ENCODE results near the gene RBP3. TPM values are rescaled to one million over a fixed set of nuclear protein-coding genes. Genes with fewer than 3 reads are reported as not detected.

Gene RBP3
- total RNA-seq, 2 donors from 2014 or later: not detected

GRCh38 chr10:47370878-47371277 lies 22.7 kb downstream of the RBP3 start:
- no peak for TF ChIP-seq CTCF (conservative IDR thresholded peaks at IDR 0.05)
- H3K36me3 Mint-ChIP-seq (ENCODE audit: low read depth): no peaks in the 10 kb centered on the region
- H3K27me3 Mint-ChIP-seq (ENCODE audit: insufficient read depth): peaks cover 3% of the 10 kb centered on the region
- Histone ChIP-seq H3K9me3 (ENCODE audit: control insufficient read depth, low read length) (no peaks in the 10 kb centered on the region), H3K4me1 (ENCODE audit: control insufficient read depth, insufficient read depth, low read length) (no peaks in the 10 kb centered on the region), H3K9ac (ENCODE audit: extremely low read depth, low read length, poor library complexity, severe bottlenecking) (no peak overlapping the region), H3K27me3 (ENCODE audit: control insufficient read depth, insufficient read depth, low read length, poor library complexity, severe bottlenecking) (no peaks in the 10 kb centered on the region), H3K27ac (ENCODE audit: low read depth, low read length) (no peak overlapping the region), H3K36me3 (ENCODE audit: control insufficient read depth, insufficient read depth, low read length) (no peaks in the 10 kb centered on the region), H3K4me3 (ENCODE audit: low read length) (no peak overlapping the region)
- no peak overlapping the region for H3K4me3 Mint-ChIP-seq
- H3K4me1 Mint-ChIP-seq: no peaks in the 10 kb centered on the region
- WGBS, 2 experiments (ENCODE audit: insufficient coverage in 1 of 2, insufficient read length in 1 of 2): 92 to 94% methylated on average over 7 of the region's 7 CpGs
- peak; percentile 15 for DNase-seq
- no peaks in the 10 kb centered on the region for H3K9me3 Mint-ChIP-seq
- no peak overlapping the region for H3K27ac Mint-ChIP-seq

- Histone ChIP-seq H3K4me1 (ENCODE audit: control insufficient read depth, insufficient read depth, low read length) (no peaks in the 10 kb centered on the region), H3K27me3 (ENCODE audit: control insufficient read depth, insufficient read depth, low read length, poor library complexity, severe bottlenecking) (no peaks in the 10 kb centered on the region), H3K4me3 (ENCODE audit: low read length) (no peak overlapping the region), H3K9me3 (ENCODE audit: control insufficient read depth, low read length) (no peaks in the 10 kb centered on the region), H3K36me3 (ENCODE audit: control insufficient read depth, insufficient read depth, low read length) (no peaks in the 10 kb centered on the region), H3K27ac (ENCODE audit: low read depth, low read length) (no peak overlapping the region), H3K9ac (ENCODE audit: extremely low read depth, low read length, poor library complexity, severe bottlenecking) (no peak overlapping the region)
- Mint-ChIP-seq H3K4me1 (no peaks in the 10 kb centered on the region), H3K27ac (no peak overlapping the region), H3K27me3 (ENCODE audit: insufficient read depth) (no peaks in the 10 kb centered on the region), H3K36me3 (ENCODE audit: low read depth) (no peaks in the 10 kb centered on the region), H3K4me3 (no peak overlapping the region), H3K9me3 (no peaks in the 10 kb centered on the region)
- 85 to 92% methylated on average over 4 to 7 of the region's 7 CpGs for WGBS, 2 experiments (ENCODE audit: insufficient coverage in 1 of 2, insufficient read length in 1 of 2)
- no peak for TF ChIP-seq CTCF (conservative IDR thresholded peaks at IDR 0.05)
- DNase-seq: peak; percentile 47
Measured at GRCh38 chr10:47371629-47372485, 23.7 kb downstream of the RBP3 start.

- Histone ChIP-seq H3K36me3 (ENCODE audit: control insufficient read depth, insufficient read depth, low read length) (no peaks in the 10 kb centered on the region), H3K4me3 (ENCODE audit: low read length) (no peak overlapping the region), H3K9ac (ENCODE audit: extremely low read depth, low read length, poor library complexity, severe bottlenecking) (no peak overlapping the region), H3K4me1 (ENCODE audit: control insufficient read depth, insufficient read depth, low read length) (no peaks in the 10 kb centered on the region), H3K27me3 (ENCODE audit: control insufficient read depth, insufficient read depth, low read length, poor library complexity, severe bottlenecking) (no peaks in the 10 kb centered on the region), H3K9me3 (ENCODE audit: control insufficient read depth, low read length) (no peaks in the 10 kb centered on the region), H3K27ac (ENCODE audit: low read depth, low read length) (no peak overlapping the region)
- no peak for TF ChIP-seq CTCF (conservative IDR thresholded peaks at IDR 0.05)
- no peaks in the 10 kb centered on the region for H3K36me3 Mint-ChIP-seq (ENCODE audit: low read depth)
- no peaks in the 10 kb centered on the region for H3K9me3 Mint-ChIP-seq
- DNase-seq: peak; percentile 31
- no peak overlapping the region for H3K4me3 Mint-ChIP-seq
- H3K27ac Mint-ChIP-seq: no peak overlapping the region
- 86 to 100% methylated on average over 2 to 6 of the region's 6 CpGs for WGBS, 2 experiments (ENCODE audit: insufficient coverage in 1 of 2, insufficient read length in 1 of 2)
- H3K27me3 Mint-ChIP-seq (ENCODE audit: insufficient read depth): no peaks in the 10 kb centered on the region
- H3K4me1 Mint-ChIP-seq: no peaks in the 10 kb centered on the region
Measured at GRCh38 chr10:47372726-47373125, 24.6 kb downstream of the RBP3 start.

Measured in endodermal cell (in vitro differentiated cells).